Measurements from ENCODE around the gene TNS1. TPM values are rescaled to one million over a fixed set of nuclear protein-coding genes. Genes with fewer than 3 reads are reported as not detected.

Gene TNS1
- total RNA-seq, 1 experiment from 2014 or later = 3.4 TPM

DNA sequence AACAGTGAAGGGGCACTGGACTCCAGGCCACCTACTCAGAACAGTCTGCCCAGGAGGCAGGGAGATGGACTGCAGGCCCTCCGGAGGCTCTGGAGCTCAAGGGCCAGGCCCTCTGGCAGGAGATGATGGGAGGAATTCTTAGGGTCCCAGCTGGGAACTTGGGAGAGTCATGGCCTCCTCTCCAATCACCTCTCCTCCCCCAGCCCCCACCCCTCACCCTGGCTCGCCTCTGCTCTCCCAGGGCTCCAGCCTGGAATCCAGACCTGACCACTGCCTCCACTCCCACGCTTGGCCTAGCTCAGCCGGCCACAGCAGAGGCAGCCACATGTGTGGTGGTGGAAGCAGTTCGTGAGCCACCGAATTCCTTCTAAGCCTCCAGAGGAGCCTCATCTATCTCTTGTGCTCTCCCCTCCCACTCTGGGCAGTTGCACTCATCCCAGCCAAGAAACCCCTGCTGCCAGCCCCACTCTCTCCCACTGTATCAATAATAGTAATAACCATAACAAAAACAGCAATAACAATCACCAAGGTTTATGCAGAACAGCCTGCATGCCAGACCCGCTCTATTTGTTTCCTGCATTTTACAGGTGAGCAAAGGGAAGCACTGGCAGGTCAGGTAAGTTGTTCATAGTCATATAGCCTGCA is 67.4 kb downstream of the TNS1 start:
- TF ChIP-seq, protein P1, sequence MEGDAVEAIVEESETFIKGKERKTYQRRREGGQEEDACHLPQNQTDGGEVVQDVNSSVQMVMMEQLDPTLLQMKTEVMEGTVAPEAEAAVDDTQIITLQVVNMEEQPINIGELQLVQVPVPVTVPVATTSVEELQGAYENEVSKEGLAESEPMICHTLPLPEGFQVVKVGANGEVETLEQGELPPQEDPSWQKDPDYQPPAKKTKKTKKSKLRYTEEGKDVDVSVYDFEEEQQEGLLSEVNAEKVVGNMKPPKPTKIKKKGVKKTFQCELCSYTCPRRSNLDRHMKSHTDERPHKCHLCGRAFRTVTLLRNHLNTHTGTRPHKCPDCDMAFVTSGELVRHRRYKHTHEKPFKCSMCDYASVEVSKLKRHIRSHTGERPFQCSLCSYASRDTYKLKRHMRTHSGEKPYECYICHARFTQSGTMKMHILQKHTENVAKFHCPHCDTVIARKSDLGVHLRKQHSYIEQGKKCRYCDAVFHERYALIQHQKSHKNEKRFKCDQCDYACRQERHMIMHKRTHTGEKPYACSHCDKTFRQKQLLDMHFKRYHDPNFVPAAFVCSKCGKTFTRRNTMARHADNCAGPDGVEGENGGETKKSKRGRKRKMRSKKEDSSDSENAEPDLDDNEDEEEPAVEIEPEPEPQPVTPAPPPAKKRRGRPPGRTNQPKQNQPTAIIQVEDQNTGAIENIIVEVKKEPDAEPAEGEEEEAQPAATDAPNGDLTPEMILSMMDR (conservative IDR thresholded peaks at IDR 0.05) = no peak
- WGBS (ENCODE audit: extremely low coverage, insufficient read length, low lambda C conversion rate) = no CpG with 5 or more reads among the region's 7 CpGs
- H2BK12ac ChIP-seq (ENCODE audit: insufficient read length, low read depth, low read length) = no peak overlapping the region
- H2BK15ac ChIP-seq (ENCODE audit: low read depth, low read length) = no peak overlapping the region
- no peak overlapping the region for H3K4ac ChIP-seq (ENCODE audit: low read depth, low read length)
- no peak overlapping the region for H4K5ac ChIP-seq (ENCODE audit: insufficient read length, low read depth, low read length)
- H3K79me1 ChIP-seq (ENCODE audit: insufficient read depth, low read depth, low read length, poor library complexity, severe bottlenecking) = no peaks in the 10 kb centered on the region
- H2AK5ac ChIP-seq (ENCODE audit: insufficient read length, low read length) = no peak overlapping the region
- peak overlapping the region in 1 of 2 experiments; percentile 22; a peak in 2 of 5 replicates for H3K4me3 Mint-ChIP-seq
- no peak overlapping the region for H4K8ac ChIP-seq (replicated peaks; ENCODE audit: insufficient read length, low read depth, low read length)
- H3T11ph ChIP-seq (ENCODE audit: low read length) = no peak overlapping the region
- peaks cover 49 to 61% of the 10 kb centered on the region in 2 experiments for H3K4me1 Mint-ChIP-seq
- peak overlapping the region; percentile 62 to 90 (median 66); a peak in 5 of 7 replicates for H3K27ac Mint-ChIP-seq
- H3K36me3 Mint-ChIP-seq (ENCODE audit: insufficient read depth in 1 of 3, low read depth in 3 of 3) = no peaks in the 10 kb centered on the region
- H3K56ac ChIP-seq (ENCODE audit: insufficient read length, low read depth, low read length) = no peak overlapping the region
- H3K4me2 ChIP-seq (ENCODE audit: insufficient read depth, insufficient read length, low read length) = peak overlapping the region; percentile 10
- H4K91ac ChIP-seq (ENCODE audit: insufficient read length, low read depth, low read length) = no peak overlapping the region
- H3K9me3 Mint-ChIP-seq = no peaks in the 10 kb centered on the region; a peak in 1 of 5 replicates
- H3K79me2 ChIP-seq (ENCODE audit: insufficient read depth, low read length) = no peaks in the 10 kb centered on the region
- peak overlapping the region; percentile 52 for H3K14ac ChIP-seq (ENCODE audit: insufficient read depth, low read length)
- no peaks in the 10 kb centered on the region for H4K20me1 ChIP-seq (ENCODE audit: control insufficient read depth, insufficient read depth, insufficient read length)
- H2AFZ ChIP-seq (ENCODE audit: low read length) = no peak overlapping the region
- no peak overlapping the region for H2BK120ac ChIP-seq (ENCODE audit: low read depth, low read length, poor library complexity, severe bottlenecking)
- H3K9ac ChIP-seq (ENCODE audit: extremely low read depth, insufficient read length, low read length) = no peak overlapping the region
- H3K23ac ChIP-seq (ENCODE audit: insufficient read length, low read depth, low read length) = no peak overlapping the region
- H3K18ac ChIP-seq (ENCODE audit: insufficient read length, low read depth, low read length) = peak overlapping the region; percentile 67
- no peaks in the 10 kb centered on the region for H3K9me3 ChIP-seq (ENCODE audit: control insufficient read depth, low read depth, low read length)
- no peak overlapping the region for H2BK20ac ChIP-seq (ENCODE audit: low read depth, low read length, poor library complexity, severe bottlenecking)
- H2BK5ac ChIP-seq (ENCODE audit: insufficient read length, low read length) = no peak overlapping the region
- H3K27me3 ChIP-seq (ENCODE audit: insufficient read depth, low read length) = no peaks in the 10 kb centered on the region
- no peak overlapping the region for H3K27ac ChIP-seq (ENCODE audit: insufficient read length, low read depth, low read length)
- peaks cover 1% of the 10 kb centered on the region; the same call in 1 of the 2 replicates for H3K27me3 Mint-ChIP-seq (ENCODE audit: low read depth)
- H3K4me1 ChIP-seq (ENCODE audit: insufficient read depth, low read length) = peaks cover 24% of the 10 kb centered on the region; the same call in 1 of the 2 replicates
- H3K23me2 ChIP-seq (ENCODE audit: insufficient read length, low read depth, low read length, poor library complexity, severe bottlenecking) = no peaks in the 10 kb centered on the region
- no peak for DNase-seq
